HepG2 (cell line): ENCODE results near the gene YIPF3. TPM values are rescaled to one million over a fixed set of nuclear protein-coding genes. Genes with fewer than 3 reads are reported as not detected.

Source experiments
- ASH2L ChIP-seq: fragments of 300-600, 200-600 bp; sonication (generic); IDR thresholded peaks from 2 replicates; pipeline ENCODE4 v1.7.0; 2017; ENCODE audit warnings: low read depth, mild to moderate bottlenecking, moderate library complexity, mixed read lengths, low read length; ENCODE audit not compliant: insufficient read length
- CERS6 ChIP-seq: sonication (generic); formaldehyde crosslinking; IDR thresholded peaks from 2 replicates; pipeline ENCODE4 v1.5.0; 2020; ENCODE audit warnings: missing genetic modification reagents
- CREB1 ChIP-seq, 2 experiments: fragments of 450-650 bp in 1 of 2; IDR thresholded peaks; 2 replicates each; pipeline ENCODE4 v1.6.1; 2016 to 2017; ENCODE audit warnings: control low read depth in 1 of 2, mild to moderate bottlenecking in 1 of 2, missing compliant biosample characterization in 1 of 2, missing genetic modification characterization in 1 of 2
- DNMT1 ChIP-seq: sonication (generic); formaldehyde crosslinking; IDR thresholded peaks from 2 replicates; pipeline ENCODE4 v1.5.1; 2020; ENCODE audit warnings: mild to moderate bottlenecking, missing genetic modification reagents
- FOXJ3 ChIP-seq: sonication (generic); formaldehyde crosslinking; IDR thresholded peaks from 2 replicates; pipeline ENCODE4 v1.4.0; 2020; ENCODE audit warnings: missing genetic modification reagents, mild to moderate bottlenecking, borderline replicate concordance
- HDAC1 ChIP-seq: sonication (generic); formaldehyde crosslinking; IDR thresholded peaks from 2 replicates; pipeline ENCODE4 v1.5.1; 2020; ENCODE audit warnings: mild to moderate bottlenecking, missing genetic modification reagents
- MLXIP ChIP-seq: sonication (generic); formaldehyde crosslinking; IDR thresholded peaks from 2 replicates; pipeline ENCODE4 v1.9.0; 2021; ENCODE audit warnings: missing genetic modification reagents, borderline replicate concordance
- PAWR ChIP-seq: sonication (generic); formaldehyde crosslinking; IDR thresholded peaks from 2 replicates; pipeline ENCODE4 v1.4.0; 2020; ENCODE audit warnings: missing genetic modification reagents, mild to moderate bottlenecking, borderline replicate concordance
- PHF21A ChIP-seq: sonication (generic); formaldehyde crosslinking; IDR thresholded peaks from 2 replicates; pipeline ENCODE4 v1.5.0; 2020; ENCODE audit warnings: mild to moderate bottlenecking, missing genetic modification reagents
- REL ChIP-seq: sonication (generic); formaldehyde crosslinking; conservative IDR thresholded peaks from 2 replicates; pipeline ENCODE4 v1.8.0; 2022; ENCODE audit warnings: mild to moderate bottlenecking, missing genetic modification reagents, moderate library complexity
- RXRA ChIP-seq: sonication (generic); formaldehyde crosslinking; IDR thresholded peaks from 2 replicates; pipeline ENCODE4 v1.5.1; 2020; ENCODE audit warnings: missing genetic modification reagents
- SATB2 ChIP-seq: sonication (generic); formaldehyde crosslinking; IDR thresholded peaks from 2 replicates; pipeline ENCODE4 v1.5.0; 2020; ENCODE audit warnings: missing genetic modification reagents
- SETDB1 ChIP-seq: sonication (generic); formaldehyde crosslinking; IDR thresholded peaks from 2 replicates; pipeline ENCODE4 v1.5.1; 2020; ENCODE audit warnings: missing genetic modification reagents, mild to moderate bottlenecking, borderline replicate concordance
- SNAPC2 ChIP-seq: sonication (generic); formaldehyde crosslinking; IDR thresholded peaks from 2 replicates; pipeline ENCODE4 v1.8.1; 2022; ENCODE audit warnings: mild to moderate bottlenecking, missing genetic modification reagents
- USF2 ChIP-seq, 2 experiments: sonication (generic) in 1 of 2; formaldehyde crosslinking in 1 of 2; IDR thresholded peaks; 2 replicates each; pipeline versions ENCODE4 v1.5.1 to v1.6.1; 2011 to 2020; ENCODE audit warnings: borderline replicate concordance in 1 of 2, low read depth in 1 of 2, low read length in 1 of 2, mild to moderate bottlenecking in 1 of 2, missing genetic modification reagents in 1 of 2, moderate library complexity in 1 of 2
- ZNF280B ChIP-seq: sonication (generic); formaldehyde crosslinking; IDR thresholded peaks from 2 replicates; pipeline ENCODE4 v1.5.0; 2020; ENCODE audit warnings: missing genetic modification reagents, mild to moderate bottlenecking, borderline replicate concordance
- ZNF605 ChIP-seq: sonication (generic); formaldehyde crosslinking; IDR thresholded peaks from 2 replicates; pipeline ENCODE4 v1.8.0; 2022; ENCODE audit warnings: mild to moderate bottlenecking, missing genetic modification reagents
- ZNF713 ChIP-seq: sonication (generic); formaldehyde crosslinking; IDR thresholded peaks from 2 replicates; pipeline ENCODE4 v1.4.0; 2020; ENCODE audit warnings: mild to moderate bottlenecking, missing genetic modification reagents
- ZNF781 ChIP-seq: sonication (generic); formaldehyde crosslinking; IDR thresholded peaks from 2 replicates; pipeline ENCODE4 v1.5.1; 2020; ENCODE audit warnings: borderline replicate concordance, mild to moderate bottlenecking, missing genetic modification reagents; ENCODE audit errors: not compliant biosample characterization
- ZNF883 ChIP-seq: sonication (generic); formaldehyde crosslinking; IDR thresholded peaks from 2 replicates; pipeline ENCODE4 v1.5.1; 2020; ENCODE audit warnings: mild to moderate bottlenecking, missing genetic modification reagents; ENCODE audit errors: not compliant biosample characterization
- polyA plus RNA-seq, 8 experiments: library from polyadenylated mRNA; depleted of rRNA in 3 of 8; stranded (reverse) in 7 of 8; unstranded in 1 of 8; fragments of >200 nt; fragmentation: Illumina TruSeq in 4 of 8; extraction: Trizol in 4 of 8; gene quantifications; 2 replicates each; pipeline versions ENCODE4 v1.2.1 to v1.2.3, GENCODE V29; 2011 to 2016; ENCODE audit warnings: low read depth in 4 of 8, missing spikeins in 1 of 8, mixed read lengths in 1 of 8; ENCODE audit not compliant: insufficient read depth in 1 of 8
- total RNA-seq, 5 experiments: library from RNA; depleted of rRNA; stranded (reverse); fragments of >200 nt; fragmentation: Illumina TruSeq; extraction: Trizol; gene quantifications; 2 replicates each; pipeline ENCODE4 v1.2.3, GENCODE V29; 2016; ENCODE audit warnings: low read depth in 1 of 5

Gene YIPF3
- total and polyA plus RNA-seq, 2 of the 13 experiments (the other 11 are each of a cell fraction or from before 2014, with no cell fraction given) = 107 to 206 TPM

- TF ChIP-seq ZNF713 (CRISPR knock-in tag) (no peak), ASH2L (no peak), FOXJ3 (CRISPR knock-in tag) (no peak), RXRA (CRISPR knock-in tag) (no peak), USF2 (IDR thresholded peaks at IDR 0.05; ENCODE audit: low read depth, low read length) (no peak), USF2 (CRISPR knock-in tag; IDR thresholded peaks at IDR 0.05; ENCODE audit: borderline replicate concordance) (no peak), PHF21A (CRISPR knock-in tag) (peak; percentile 81), PAWR (no peak), HDAC1 (CRISPR knock-in tag) (no peak; the same call in 1 of the 2 replicates), SETDB1 (no peak), CERS6 (CRISPR knock-in tag) (no peak), SATB2 (no peak), REL (CRISPR knock-in tag) (no peak), ZNF280B (no peak), CREB1 (IDR thresholded peaks at IDR 0.05) (no peak), CREB1 (CRISPR knock-in tag; IDR thresholded peaks at IDR 0.05) (no peak), ZNF781 (CRISPR knock-in tag) (no peak), ZNF883 (CRISPR knock-in tag) (peak; percentile 29), DNMT1 (CRISPR knock-in tag) (no peak), SNAPC2 (CRISPR knock-in tag) (no peak), ZNF605 (CRISPR knock-in tag) (no peak), MLXIP (no peak)
Measured at GRCh38 chr6:43499028-43499815, 17.5 kb downstream of the YIPF3 start (continued).
